H1 (cell line): ENCODE results near the gene MMEL1. TPM values are rescaled to one million over a fixed set of nuclear protein-coding genes. Genes with fewer than 3 reads are reported as not detected.

Experiments used
- CTCF ChIA-PET: fragments of 300-600 bp; sonication (Branson Sonifier 250); formaldehyde crosslinking; loops from one replicate; lab custom pipeline; 2021; ENCODE audit not compliant: partially characterized antibody; lab: Charles Lee
- POLR2A ChIA-PET: fragments of 300-600 bp; sonication (Branson Sonifier 250); formaldehyde crosslinking; loops from one replicate; lab custom pipeline; 2021; ENCODE audit warnings: inconsistent platforms; ENCODE audit not compliant: partially characterized antibody; lab: Charles Lee
- DNase-seq, 2 experiments: peaks; one replicate each; pipeline versions ENCODE4 v3.0.0 to v3.0.0-alpha.2; 2010 to 2022; ENCODE audit warnings: low spot score in 2 of 2, low read depth in 1 of 2, mixed read lengths in 1 of 2
- FAIRE-seq: peaks from 2 replicates; lab custom pipeline; 2011; peaks lifted over from hg19 to GRCh38; lab: Jason Lieb, UNC
- H2AFZ ChIP-seq: 2 replicates; pipeline ENCODE4 v1.8.1; 2012; ENCODE audit warnings: low read length, inconsistent platforms
- H2AK5ac ChIP-seq: 2 replicates; pipeline ENCODE4 v1.6.1; 2013; ENCODE audit warnings: low read depth, low read length
- H2BK120ac ChIP-seq: replicated peaks from 2 replicates; pipeline ENCODE3; 2013; ENCODE audit warnings: low read depth, low read length, inconsistent platforms
- H2BK12ac ChIP-seq: 2 replicates; pipeline ENCODE4 v1.6.1; 2013; ENCODE audit warnings: low read depth, low read length
- H2BK15ac ChIP-seq: 2 replicates; pipeline ENCODE4 v1.6.1; 2013; ENCODE audit warnings: low read length
- H2BK20ac ChIP-seq: 2 replicates; pipeline ENCODE4 v1.6.1; 2013; ENCODE audit warnings: low read length
- H2BK5ac ChIP-seq: 2 replicates; pipeline ENCODE4 v1.6.1; 2013; ENCODE audit warnings: low read depth, low read length
- H3K14ac ChIP-seq: 2 replicates; pipeline ENCODE4 v1.6.1; 2013; ENCODE audit warnings: inconsistent platforms; ENCODE audit not compliant: insufficient read length
- H3K18ac ChIP-seq: 2 replicates; pipeline ENCODE4 v1.6.1; 2013; ENCODE audit warnings: low read length; ENCODE audit errors: extremely low read depth
- H3K23ac ChIP-seq: 2 replicates; pipeline ENCODE4 v1.6.1; 2013; ENCODE audit warnings: inconsistent platforms; ENCODE audit not compliant: insufficient read length
- H3K23me2 ChIP-seq: 2 replicates; pipeline ENCODE4 v1.6.1; 2013; ENCODE audit warnings: low read depth, low read length
- H3K27ac ChIP-seq: 2 replicates; pipeline ENCODE4 v1.6.1; 2011; ENCODE audit warnings: low read depth, low read length, inconsistent platforms
- H3K27me3 ChIP-seq, 4 experiments: replicated peaks in 1 of 4; 1 replicate in 1 of 4; 2 replicates in 3 of 4; pipeline versions ENCODE4 v1.6.1 to v1.8.1; 2011 to 2013; ENCODE audit warnings: low read length in 3 of 4, mild to moderate bottlenecking in 3 of 4, inconsistent platforms in 2 of 4, mixed read lengths in 2 of 4, moderate library complexity in 1 of 4; ENCODE audit not compliant: control insufficient read depth in 3 of 4, insufficient read depth in 3 of 4; ENCODE audit errors: extremely low read depth in 1 of 4
- H3K36me3 ChIP-seq, 4 experiments: 2 replicates each; pipeline versions ENCODE4 v1.6.1 to v1.8.1; 2011 to 2013; ENCODE audit warnings: mild to moderate bottlenecking in 4 of 4, low read length in 3 of 4, moderate library complexity in 2 of 4, control low read depth in 1 of 4, inconsistent platforms in 1 of 4; ENCODE audit not compliant: insufficient read depth in 4 of 4, control insufficient read depth in 2 of 4
- H3K4ac ChIP-seq: replicated peaks from 2 replicates; pipeline ENCODE3; 2013; ENCODE audit warnings: low read length, low read depth, mixed read lengths, inconsistent platforms; ENCODE audit not compliant: insufficient read length
- H3K4me1 ChIP-seq, 4 experiments: replicated peaks in 1 of 4; 1 replicate in 1 of 4; 2 replicates in 3 of 4; pipeline versions ENCODE4 v1.6.1 to v1.8.1; 2011 to 2013; ENCODE audit warnings: low read length in 3 of 4, inconsistent platforms in 2 of 4, mixed read lengths in 1 of 4; ENCODE audit not compliant: insufficient read depth in 4 of 4, control insufficient read depth in 3 of 4
- H3K4me2 ChIP-seq, 2 experiments: 2 replicates each; pipeline versions ENCODE4 v1.6.1 to v1.8.1; 2011 to 2013; ENCODE audit warnings: low read depth in 2 of 2, low read length in 2 of 2, control low read depth in 1 of 2, inconsistent platforms in 1 of 2, mild to moderate bottlenecking in 1 of 2; ENCODE audit not compliant: insufficient read depth in 1 of 2
- H3K4me3 ChIP-seq, 4 experiments: fragments of 200-600, 300-600 bp in 1 of 4; sonication (generic), shearing (Covaris generic), sonication (Bioruptor Twin) in 1 of 4; 2 replicates each; pipeline versions ENCODE4 v1.5.1 to v1.8.1; 2011 to 2016; ENCODE audit warnings: low read length in 4 of 4, low read depth in 3 of 4, control low read depth in 2 of 4, inconsistent platforms in 2 of 4, mild to moderate bottlenecking in 2 of 4, mixed read lengths in 1 of 4, moderate library complexity in 1 of 4; ENCODE audit not compliant: insufficient read depth in 2 of 4; ENCODE audit errors: extremely low read depth in 1 of 4
- H3K56ac ChIP-seq: replicated peaks from 2 replicates; pipeline ENCODE3; 2013; ENCODE audit warnings: low read depth, mild to moderate bottlenecking, mixed read lengths, low read length, inconsistent platforms; ENCODE audit not compliant: insufficient read length
- H3K79me1 ChIP-seq: 2 replicates; pipeline ENCODE4 v1.6.1; 2013; ENCODE audit warnings: low read depth, low read length, control low read depth
- H3K79me2 ChIP-seq, 2 experiments: 2 replicates each; pipeline versions ENCODE4 v1.6.1 to v1.8.1; 2012 to 2013; ENCODE audit warnings: low read length in 2 of 2, mild to moderate bottlenecking in 2 of 2, inconsistent platforms in 1 of 2; ENCODE audit not compliant: insufficient read depth in 2 of 2, control insufficient read depth in 1 of 2
- H3K9ac ChIP-seq, 4 experiments: replicated peaks in 1 of 4; 1 replicate in 1 of 4; 2 replicates in 3 of 4; pipeline versions ENCODE4 v1.6.1 to v1.8.1; 2011 to 2013; ENCODE audit warnings: low read depth in 3 of 4, low read length in 3 of 4, control low read depth in 2 of 4, mild to moderate bottlenecking in 2 of 4, moderate library complexity in 2 of 4, inconsistent platforms in 1 of 4; ENCODE audit errors: extremely low read depth in 1 of 4
- H3K9me3 ChIP-seq, 2 experiments: 2 replicates each; pipeline versions ENCODE4 v1.6.1 to v1.8.1; 2012 to 2013; ENCODE audit warnings: mild to moderate bottlenecking in 2 of 2, moderate library complexity in 2 of 2, control low read depth in 1 of 2, inconsistent platforms in 1 of 2, low read depth in 1 of 2, low read length in 1 of 2, mixed read lengths in 1 of 2; ENCODE audit not compliant: insufficient read depth in 2 of 2
- H4K20me1 ChIP-seq, 2 experiments: replicated peaks in 1 of 2; 2 replicates each; pipeline versions ENCODE3 to v1.8.1; 2011 to 2013; ENCODE audit warnings: inconsistent platforms in 2 of 2, low read length in 2 of 2, mild to moderate bottlenecking in 1 of 2; ENCODE audit not compliant: insufficient read depth in 2 of 2, control insufficient read depth in 1 of 2
- H4K5ac ChIP-seq: 2 replicates; pipeline ENCODE4 v1.6.1; 2013; ENCODE audit warnings: low read length, low read depth, mixed read lengths, inconsistent platforms; ENCODE audit not compliant: insufficient read length
- H4K8ac ChIP-seq: 2 replicates; pipeline ENCODE4 v1.8.0; 2013; ENCODE audit warnings: mild to moderate bottlenecking, moderate library complexity, low read length, inconsistent platforms; ENCODE audit not compliant: insufficient read depth; ENCODE audit errors: extremely low read depth
- H4K91ac ChIP-seq: replicated peaks from 2 replicates; pipeline ENCODE3; 2013; ENCODE audit warnings: low read length, mixed read lengths, inconsistent platforms; ENCODE audit not compliant: insufficient read length
- HDAC6 ChIP-seq: IDR thresholded peaks from one replicate; pipeline ENCODE4 v1.7.1; 2012; ENCODE audit warnings: low read depth, mild to moderate bottlenecking, inconsistent platforms, low read length, moderate library complexity
- WGBS, 2 experiments: shearing (Covaris generic) in 1 of 2; methylation state at CpG; one replicate each; pipeline versions ENCODE4 v1.1.6 to v1.1.7; 2013 to 2015; ENCODE audit warnings: low lambda C conversion rate in 2 of 2, mixed read lengths in 2 of 2, inconsistent platforms in 1 of 2, low coverage in 1 of 2, missing lambda C conversion rate in 1 of 2; ENCODE audit not compliant: insufficient replicate concordance in 2 of 2, insufficient coverage in 1 of 2, insufficient read length in 1 of 2; ENCODE audit errors: extremely low coverage in 1 of 2, missing lambda C conversion rate in 1 of 2; 5-methylcytosine and 5-hydroxymethylcytosine counted together
- polyA plus RNA-seq, 7 experiments: library from polyadenylated mRNA; depleted of rRNA in 3 of 7; stranded (reverse) in 5 of 7; unstranded in 2 of 7; fragments of >200 nt in 5 of 7; fragments of 200-250 nt in 2 of 7; gene quantifications; 1 replicate in 5 of 7; 2 replicates in 1 of 7; 4 replicates in 1 of 7; pipeline versions ENCODE4 v1.2.1 to v1.2.3, GENCODE V29; 2011 to 2013; ENCODE audit warnings: missing spikeins in 2 of 7, mixed read lengths in 2 of 7
- total RNA-seq: library from RNA; stranded (reverse); fragmentation: NEBNext Ultra II Directional; extraction: Animal tissue kit (Norgen Biotek cat#: 25700); gene quantifications from 2 replicates; pipeline ENCODE4 v1.2.1, GENCODE V29; 2021

Gene MMEL1
- total and polyA plus RNA-seq, 2 of the 8 experiments (the other 6 are each of a cell fraction or from before 2014, with no cell fraction given): 0.91 to 1.7 TPM

- Histone ChIP-seq H3K18ac (no peak overlapping the region), H4K8ac (no peak overlapping the region), H2BK5ac (no peak overlapping the region), H2AK5ac (no peak overlapping the region), H2BK20ac (no peak overlapping the region), H3K56ac (no peak overlapping the region), H2BK15ac (no peak overlapping the region), H3K4me3 (no peak overlapping the region), H2AFZ (no peak overlapping the region), H3K23ac (no peak overlapping the region), H3K79me2 (no peaks in the 10 kb centered on the region), H3K4me2 (no peak overlapping the region), H3K4me1 (peaks cover 0 to 4% (median 3%) of the 10 kb centered on the region in 4 experiments; a peak in 4 of 7 replicates), H3K9me3 (peaks cover 0 to 7% of the 10 kb centered on the region in 2 experiments; a peak in 3 of 4 replicates), H3K36me3 (no peaks in the 10 kb centered on the region), H3K27ac (no peak overlapping the region), H3K14ac (no peak overlapping the region), H3K27me3 (peaks cover 7 to 29% (median 18%) of the 10 kb centered on the region in 4 experiments), H4K91ac (no peak overlapping the region), H3K23me2 (peaks cover 2% of the 10 kb centered on the region; the same call in 1 of the 2 replicates), H2BK12ac (no peak overlapping the region), H3K79me1 (no peaks in the 10 kb centered on the region), H3K9ac (no peak overlapping the region), H2BK120ac (no peak overlapping the region), H4K20me1 (no peaks in the 10 kb centered on the region), H4K5ac (no peak overlapping the region), H3K4ac (no peak overlapping the region)
- no peak for FAIRE-seq
- WGBS, 2 experiments: 88% methylated on average over 11 of the region's 12 CpGs; no CpG with 5 or more reads in 1 of the 2 experiments
- ChIA-PET CTCF (interaction anchor here (1.1 kb wide), 1 partner anchor 62 kb away, joined by 3 read pairs; no protein-coding TSS in a partner anchor), POLR2A (no interaction called here)
- TF ChIP-seq HDAC6: no peak
- DNase-seq: no peak
Measured at GRCh38 chr1:2623571-2624337, 9.1 kb downstream of the MMEL1 start.
